Measurements from ENCODE around the gene PPP1R14B. TPM values are rescaled to one million over a fixed set of nuclear protein-coding genes. Genes with fewer than 3 reads are reported as not detected.

PPP1R14B gene
- total RNA-seq, 2 experiments from 2014 or later = 238 to 242 TPM

DNA sequence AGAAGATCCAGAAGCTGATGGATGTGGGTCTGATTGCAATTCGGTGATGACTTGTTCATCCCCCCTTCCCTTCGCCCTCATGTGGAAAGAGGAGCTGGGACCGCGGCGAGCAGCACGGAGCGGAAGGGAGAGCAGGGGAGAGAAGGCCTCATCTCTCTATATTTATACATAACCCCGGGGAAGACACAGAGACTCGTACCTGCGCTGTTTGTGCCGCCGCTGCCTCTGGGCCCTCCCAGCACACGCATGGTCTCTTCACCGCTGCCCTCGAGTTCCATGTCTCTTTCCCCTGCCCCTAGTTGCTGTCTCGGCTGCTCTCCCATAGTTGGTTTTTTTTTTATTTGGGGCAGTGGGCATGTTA lies 42.7 kb downstream of the PPP1R14B start:
- no peak overlapping the region for H3K4me3 Mint-ChIP-seq
- POLR2A ChIA-PET = interaction anchor here (0.6 to 5.5 kb wide), 13 partner anchors 13 to 101 kb away, joined by 3 to 111 read pairs (median 4); partner anchors contain the start of genes BAD, ESRRA, FKBP2 and MACROD1
- H3K27me3 Mint-ChIP-seq = no peaks in the 10 kb centered on the region

DNA sequence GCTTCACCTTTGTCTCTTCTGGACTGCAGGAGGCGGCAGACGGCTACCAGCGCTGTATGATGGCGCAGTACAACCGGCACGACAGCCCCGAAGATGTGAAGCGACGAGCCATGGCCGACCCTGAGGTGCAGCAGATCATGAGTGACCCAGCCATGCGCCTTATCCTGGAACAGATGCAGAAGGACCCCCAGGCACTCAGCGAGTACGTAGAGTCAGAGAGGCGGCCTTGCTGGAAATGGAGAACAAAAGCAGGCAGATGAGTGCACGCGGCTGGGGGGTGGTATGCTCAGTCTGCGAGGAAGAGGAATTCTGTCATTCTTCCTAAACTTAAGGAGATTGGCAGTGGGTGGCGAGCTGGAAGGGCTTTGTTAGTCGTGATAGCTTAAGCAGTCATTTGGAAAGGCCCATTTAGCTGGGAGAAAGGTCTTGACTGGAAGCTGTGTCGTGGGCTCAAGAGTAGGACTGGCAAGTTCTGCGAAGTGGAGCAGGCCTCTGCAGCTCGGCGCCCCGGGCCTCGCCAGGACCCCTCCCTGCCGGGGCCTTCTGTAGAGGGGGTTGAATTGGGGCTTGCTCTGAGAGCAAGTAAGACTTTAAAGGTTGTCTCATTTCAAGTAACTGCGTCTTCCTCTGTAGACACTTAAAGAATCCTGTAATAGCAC lies 43.2 kb downstream of the PPP1R14B start:
- Mint-ChIP-seq H3K27ac (no peak overlapping the region), H3K4me1 (ENCODE audit: low read depth) (peaks cover 36% of the 10 kb centered on the region), H3K36me3 (peaks cover 59% of the 10 kb centered on the region), H3K27me3 (no peaks in the 10 kb centered on the region), H3K9me3 (no peaks in the 10 kb centered on the region), H3K4me3 (no peak overlapping the region)
- intact Hi-C loops (cut with micrococcal nuclease) = loop anchor here (1.0 kb wide), 1 partner anchor 101 kb away; no protein-coding TSS in a partner anchor
- no peak for DNase-seq
- POLR2A ChIA-PET = interaction anchor here (0.6 to 5.5 kb wide), 6 partner anchors 17 to 101 kb away, joined by 4 to 111 read pairs (median 8); partner anchors contain the start of genes BAD, ESRRA, NUDT22 and STIP1
- CTCF ChIA-PET = interaction anchor here (0.7 to 6.5 kb wide), 10 partner anchors 11 to 99 kb away, joined by 3 to 106 read pairs (median 7); partner anchors contain the start of genes CATSPERZ, ESRRA, NUDT22 and TRPT1

More for the DNA sequence above, 42.7 kb downstream of the PPP1R14B start:
- H3K9me3 Mint-ChIP-seq = no peaks in the 10 kb centered on the region
- intact Hi-C loops (cut with micrococcal nuclease) = loop anchor here (1.0 kb wide), 1 partner anchor 100 kb away; no protein-coding TSS in a partner anchor
- DNase-seq = no peak
- CTCF ChIA-PET = interaction anchor here (0.6 to 6.5 kb wide), 23 partner anchors 8 to 179 kb away, joined by 3 to 106 read pairs (median 4); partner anchors contain the start of genes CATSPERZ, ESRRA, FKBP2 and NUDT22
- H3K4me1 Mint-ChIP-seq (ENCODE audit: low read depth) = peaks cover 41% of the 10 kb centered on the region
- no peak overlapping the region for H3K27ac Mint-ChIP-seq
- H3K36me3 Mint-ChIP-seq = peaks cover 63% of the 10 kb centered on the region

DNA sequence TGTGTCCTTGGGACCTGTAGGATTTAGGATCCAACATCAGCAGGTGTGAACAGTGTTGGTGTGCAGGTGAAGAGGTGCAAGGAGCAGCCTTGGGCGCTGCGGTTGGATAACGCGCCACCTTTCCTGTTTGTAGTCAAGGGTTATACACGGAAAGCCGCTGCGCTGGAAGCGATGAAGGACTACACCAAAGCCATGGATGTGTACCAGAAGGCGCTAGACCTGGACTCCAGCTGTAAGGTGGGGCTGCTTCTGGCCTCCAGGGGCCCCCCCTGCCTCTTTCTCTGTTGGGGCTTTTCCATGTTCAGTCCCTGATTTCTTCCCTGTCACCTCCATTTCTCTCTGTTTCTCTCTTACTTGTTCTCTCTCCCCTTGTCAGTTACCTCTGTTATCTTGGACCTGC lies 43.8 kb downstream of the PPP1R14B start:
- Mint-ChIP-seq H3K27me3 (no peaks in the 10 kb centered on the region), H3K4me1 (ENCODE audit: low read depth) (peaks cover 34% of the 10 kb centered on the region), H3K27ac (no peak overlapping the region), H3K9me3 (no peaks in the 10 kb centered on the region), H3K36me3 (peaks cover 58% of the 10 kb centered on the region), H3K4me3 (no peak overlapping the region)
- intact Hi-C loops (cut with micrococcal nuclease) = no loop called here
- POLR2A ChIA-PET = no interaction called here
- DNase-seq = no peak
- CTCF ChIA-PET = interaction anchor here (6.5 kb wide), 1 partner anchor 100 kb away, joined by 106 read pairs; the partner anchor contains the start of genes CATSPERZ and ESRRA

DNA sequence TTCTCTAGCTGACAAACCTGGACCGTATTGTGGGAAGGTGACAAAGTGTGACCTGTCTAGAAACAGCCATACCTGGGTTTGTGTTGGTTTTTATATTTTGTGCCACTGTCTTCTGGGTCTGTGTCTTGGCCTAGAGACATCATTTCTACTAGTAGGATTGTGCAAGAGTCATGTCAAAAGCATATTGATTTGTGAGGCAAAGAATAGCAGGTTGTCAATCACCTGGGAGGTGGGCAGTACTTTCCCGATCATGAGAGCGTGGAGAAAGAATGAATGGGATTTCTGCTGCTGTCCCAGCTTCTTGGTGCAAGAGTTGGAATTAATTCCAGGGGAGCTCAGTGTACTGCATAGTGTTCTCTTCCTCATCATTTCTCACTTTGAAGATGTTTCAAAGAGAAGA lies 45.2 kb downstream of the PPP1R14B start:
- no peaks in the 10 kb centered on the region for H3K27me3 Mint-ChIP-seq
- H3K36me3 Mint-ChIP-seq = peaks cover 58% of the 10 kb centered on the region
- no peak for DNase-seq
- POLR2A ChIA-PET = interaction anchor here (0.7 kb wide), 1 partner anchor 21 kb away, joined by 4 read pairs; no protein-coding TSS in a partner anchor
- H3K4me1 Mint-ChIP-seq (ENCODE audit: low read depth) = peaks cover 34% of the 10 kb centered on the region
- H3K9me3 Mint-ChIP-seq = no peaks in the 10 kb centered on the region
- H3K27ac Mint-ChIP-seq = no peak overlapping the region
- no peak overlapping the region for H3K4me3 Mint-ChIP-seq
- CTCF ChIA-PET = no interaction called here
- intact Hi-C loops (cut with micrococcal nuclease) = no loop called here

DNA sequence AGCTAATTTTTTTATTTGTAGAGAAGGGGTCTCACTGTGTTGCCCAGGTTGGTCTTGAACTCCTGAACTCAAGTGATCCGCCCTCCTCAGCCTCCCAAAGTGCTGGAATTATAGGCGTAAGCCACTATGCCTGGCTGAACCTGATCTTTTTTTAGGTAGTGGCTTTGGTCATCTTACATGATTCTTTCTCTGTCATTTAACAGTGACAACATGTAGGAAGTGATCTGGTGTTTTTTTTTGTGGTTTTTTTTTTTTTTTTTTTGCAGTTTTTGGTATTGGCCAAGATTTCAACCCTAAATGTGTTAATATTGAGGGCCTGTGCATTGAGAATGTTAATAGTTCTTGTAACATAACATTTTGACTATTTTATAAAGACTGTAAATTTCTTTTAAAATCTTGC lies 48.2 kb downstream of the PPP1R14B start:
- intact Hi-C loops (cut with micrococcal nuclease) = no loop called here
- no peak for DNase-seq
- ChIA-PET POLR2A (no interaction called here), CTCF (interaction anchor here (1.6 kb wide), 1 partner anchor 198 kb away, joined by 4 read pairs; no protein-coding TSS in a partner anchor)
- H3K9me3 Mint-ChIP-seq = no peaks in the 10 kb centered on the region
- peaks cover 72% of the 10 kb centered on the region for H3K36me3 Mint-ChIP-seq
- H3K27me3 Mint-ChIP-seq = no peaks in the 10 kb centered on the region
- H3K27ac Mint-ChIP-seq = no peak overlapping the region
- no peak overlapping the region for H3K4me3 Mint-ChIP-seq
- H3K4me1 Mint-ChIP-seq (ENCODE audit: low read depth) = peaks cover 11% of the 10 kb centered on the region

DNA sequence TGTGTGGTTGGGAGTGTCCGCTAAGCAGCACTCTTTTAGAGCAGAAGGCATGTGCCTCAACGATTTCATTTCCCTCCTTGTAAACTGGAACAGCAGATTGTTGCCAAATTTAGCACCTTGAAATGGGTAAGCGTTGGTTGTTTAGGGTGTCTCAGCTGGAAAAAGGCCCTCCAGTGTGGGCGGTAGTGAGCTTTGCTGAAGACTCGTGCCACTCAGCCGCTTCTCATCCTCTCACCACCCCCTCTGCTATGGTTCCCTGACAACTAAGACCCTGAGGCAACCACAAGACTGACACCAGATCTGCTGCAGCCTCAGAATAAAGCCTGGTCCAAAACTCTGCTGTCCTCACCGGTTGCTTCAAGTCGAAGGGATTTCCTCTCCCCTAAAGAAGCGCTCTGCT lies 50.1 kb downstream of the PPP1R14B start:
- CTCF ChIA-PET = interaction anchor here (2.6 kb wide), 1 partner anchor 8 kb away, joined by 10 read pairs; no protein-coding TSS in a partner anchor
- H3K27ac Mint-ChIP-seq = peak overlapping the region; percentile 56
- H3K27me3 Mint-ChIP-seq = no peaks in the 10 kb centered on the region
- POLR2A ChIA-PET = interaction anchor here (1.0 kb wide), 1 partner anchor 9 kb away, joined by 3 read pairs; no protein-coding TSS in a partner anchor
- H3K4me3 Mint-ChIP-seq = no peak overlapping the region
- peaks cover 11% of the 10 kb centered on the region for H3K4me1 Mint-ChIP-seq (ENCODE audit: low read depth)
- H3K9me3 Mint-ChIP-seq = no peaks in the 10 kb centered on the region
- no peak for DNase-seq
- intact Hi-C loops (cut with micrococcal nuclease) = no loop called here
- H3K36me3 Mint-ChIP-seq = peaks cover 67% of the 10 kb centered on the region

Other genes with a start within 250 kb of the PPP1R14B start
- under 1 TPM; 0.36 to 0.50 TPM for gene FLRT1, start 211.0 kb downstream of the PPP1R14B start, total RNA-seq
- gene MACROD1, start 80.8 kb downstream of the PPP1R14B start, total RNA-seq = 10 to 100 TPM; 24.5 to 31.0 TPM
- 100 to 1,000 TPM; 402 to 413 TPM for gene STIP1, start 60.8 kb downstream of the PPP1R14B start, total RNA-seq
- 100 to 1,000 TPM; 195 to 203 TPM for gene FERMT3, start 40.2 kb downstream of the PPP1R14B start, total RNA-seq
- 10 to 100 TPM; 30.4 to 35.6 TPM for gene TRPT1, start 20.8 kb downstream of the PPP1R14B start, total RNA-seq
- gene NUDT22, start 20.7 kb downstream of the PPP1R14B start, total RNA-seq = 10 to 100 TPM; 69.8 to 79.8 TPM
- gene DNAJC4, start 16.4 kb downstream of the PPP1R14B start, total RNA-seq = 10 to 100 TPM; 22.5 to 26.2 TPM
- 10 to 100 TPM; 78.9 to 82.1 TPM for gene VEGFB, start 12.4 kb downstream of the PPP1R14B start, total RNA-seq
- 10 to 100 TPM; 28.7 to 34.9 TPM for gene FKBP2, start 5.8 kb downstream of the PPP1R14B start, total RNA-seq
- 10 to 100 TPM; 10.4 to 12.3 TPM for gene PLCB3, start 4.6 kb upstream of the PPP1R14B start, total RNA-seq
- gene BAD, start 37.7 kb upstream of the PPP1R14B start, total RNA-seq = 10 to 100 TPM; 23.7 to 24.2 TPM
- gene GPR137, start 38.9 kb upstream of the PPP1R14B start, total RNA-seq = 10 to 100 TPM; 28.7 to 31.6 TPM
- gene KCNK4, start 44.4 kb upstream of the PPP1R14B start, total RNA-seq = under 1 TPM in 1 of 2 experiments, not detected in 1; 0.34 TPM
- not detected for gene CATSPERZ, start 53.4 kb upstream of the PPP1R14B start, total RNA-seq
- 10 to 100 TPM; 32.8 to 35.6 TPM for gene ESRRA, start 58.6 kb upstream of the PPP1R14B start, total RNA-seq
- 100 to 1,000 TPM; 255 to 258 TPM for gene TRMT112, start 70.6 kb upstream of the PPP1R14B start, total RNA-seq
- gene PRDX5, start 71.2 kb upstream of the PPP1R14B start, total RNA-seq = 100 to 1,000 TPM; 156 to 164 TPM
- gene CCDC88B, start 93.3 kb upstream of the PPP1R14B start, total RNA-seq = 10 to 100 TPM; 69.5 to 74.5 TPM
- 10 to 100 TPM; 31.4 to 34.3 TPM for gene RPS6KA4, start 112.2 kb upstream of the PPP1R14B start, total RNA-seq

All from activated CD4-positive, alpha-beta memory T cell treated with anti-CD3 and anti-CD28 coated beads for 36 hours (primary cell).